ENCODE measurements around the gene MAP1LC3B.

The MAP1LC3B gene

GRCh38 chr16:87345726-87346424 is 46.3 kb upstream of the MAP1LC3B start:
- no peak for DNase-seq (ENCODE audit: extremely low read depth, low read depth)
- TF ChIP-seq, protein P1, sequence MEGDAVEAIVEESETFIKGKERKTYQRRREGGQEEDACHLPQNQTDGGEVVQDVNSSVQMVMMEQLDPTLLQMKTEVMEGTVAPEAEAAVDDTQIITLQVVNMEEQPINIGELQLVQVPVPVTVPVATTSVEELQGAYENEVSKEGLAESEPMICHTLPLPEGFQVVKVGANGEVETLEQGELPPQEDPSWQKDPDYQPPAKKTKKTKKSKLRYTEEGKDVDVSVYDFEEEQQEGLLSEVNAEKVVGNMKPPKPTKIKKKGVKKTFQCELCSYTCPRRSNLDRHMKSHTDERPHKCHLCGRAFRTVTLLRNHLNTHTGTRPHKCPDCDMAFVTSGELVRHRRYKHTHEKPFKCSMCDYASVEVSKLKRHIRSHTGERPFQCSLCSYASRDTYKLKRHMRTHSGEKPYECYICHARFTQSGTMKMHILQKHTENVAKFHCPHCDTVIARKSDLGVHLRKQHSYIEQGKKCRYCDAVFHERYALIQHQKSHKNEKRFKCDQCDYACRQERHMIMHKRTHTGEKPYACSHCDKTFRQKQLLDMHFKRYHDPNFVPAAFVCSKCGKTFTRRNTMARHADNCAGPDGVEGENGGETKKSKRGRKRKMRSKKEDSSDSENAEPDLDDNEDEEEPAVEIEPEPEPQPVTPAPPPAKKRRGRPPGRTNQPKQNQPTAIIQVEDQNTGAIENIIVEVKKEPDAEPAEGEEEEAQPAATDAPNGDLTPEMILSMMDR (IDR thresholded peaks at IDR 0.05; ENCODE audit: low read depth, low read length) = no peak

DNA sequence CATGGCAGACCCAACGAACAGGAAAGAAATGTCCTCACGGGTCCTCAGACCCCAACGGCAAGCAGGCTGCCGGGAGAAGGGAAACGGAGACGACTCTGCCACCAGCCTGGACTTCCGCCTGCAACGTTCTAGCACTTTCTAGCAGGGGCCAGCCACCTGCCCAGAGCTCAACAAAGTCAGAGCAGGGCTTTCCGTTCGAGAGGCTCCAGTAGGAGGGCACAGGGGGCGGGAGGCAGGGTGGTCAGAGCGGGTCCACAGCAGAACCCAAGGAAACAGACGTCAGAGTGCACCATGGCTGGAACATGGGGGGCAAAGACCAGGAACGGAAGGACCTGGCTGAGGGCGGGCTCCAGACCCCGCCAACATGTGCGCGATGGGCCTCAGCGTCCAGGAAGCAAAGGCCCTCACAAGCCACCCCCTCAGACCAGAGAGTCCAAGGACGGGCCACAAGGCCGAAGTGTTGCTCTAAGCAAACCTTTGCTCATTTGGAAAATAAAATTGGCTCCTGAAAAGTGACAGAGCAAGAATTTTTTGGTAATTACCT is 45.5 kb upstream of the MAP1LC3B start:
- TF ChIP-seq, protein P1 (IDR thresholded peaks at IDR 0.05; ENCODE audit: low read depth, low read length) = no peak
- no peak for DNase-seq (ENCODE audit: extremely low read depth, low read depth)

GRCh38 chr16:87347932-87348615 is 44.1 kb upstream of the MAP1LC3B start:
- TF ChIP-seq, protein P1 (IDR thresholded peaks at IDR 0.05; ENCODE audit: low read depth, low read length) = no peak
- DNase-seq (ENCODE audit: extremely low read depth, low read depth) = no peak

DNA sequence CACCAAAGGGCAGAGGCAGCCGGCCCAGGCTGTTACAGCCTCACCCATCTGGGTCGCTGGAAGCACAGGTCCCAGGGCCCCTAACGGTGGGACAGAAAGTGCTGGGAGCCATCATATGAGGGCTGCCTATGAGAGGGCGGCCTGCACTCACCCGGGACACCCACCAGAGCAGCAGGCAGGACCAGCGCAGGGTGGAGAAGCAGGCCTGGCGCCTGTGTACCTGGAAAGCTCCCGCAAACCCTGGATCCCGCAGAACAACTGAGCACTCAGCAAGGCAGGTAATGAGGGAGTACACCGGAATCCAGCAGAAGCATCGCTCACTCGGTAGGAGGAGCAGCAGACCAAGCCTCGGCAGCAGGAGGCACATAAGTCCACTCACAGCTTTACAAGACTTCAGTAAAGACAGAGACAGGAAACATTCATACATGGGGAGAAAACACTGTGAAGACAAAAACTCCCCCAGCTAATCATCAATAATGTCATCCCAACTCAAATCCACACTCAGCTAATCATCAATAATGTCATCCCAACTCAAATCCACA is 43.4 kb upstream of the MAP1LC3B start:
- TF ChIP-seq, protein P1 (IDR thresholded peaks at IDR 0.05; ENCODE audit: low read depth, low read length) = no peak
- DNase-seq (ENCODE audit: extremely low read depth, low read depth) = no peak

DNA sequence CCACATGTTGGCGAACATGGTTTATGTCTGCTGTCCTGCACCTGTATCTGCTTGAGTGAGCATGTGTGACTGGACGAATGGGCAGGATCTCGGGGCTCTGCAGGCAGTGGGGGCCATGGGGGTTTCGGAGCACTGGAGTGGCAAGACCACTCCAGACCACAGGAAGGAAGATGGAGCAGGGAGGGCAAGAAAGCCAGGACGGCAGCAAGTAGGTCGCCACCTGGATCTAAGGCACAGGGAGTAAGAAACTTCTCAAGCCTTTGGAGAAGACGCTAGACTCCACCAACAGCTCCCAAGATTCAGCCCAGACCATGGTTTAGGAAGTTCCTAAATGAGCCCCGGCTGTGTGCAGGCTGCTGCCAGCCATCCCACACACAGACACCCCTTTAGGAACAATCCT is 42.1 kb upstream of the MAP1LC3B start:
- DNase-seq (ENCODE audit: extremely low read depth, low read depth) = no peak
- TF ChIP-seq, protein P1 (IDR thresholded peaks at IDR 0.05; ENCODE audit: low read depth, low read length) = no peak

- TF ChIP-seq, protein P1 (IDR thresholded peaks at IDR 0.05; ENCODE audit: low read depth, low read length) = no peak
- DNase-seq (ENCODE audit: extremely low read depth, low read depth) = peak; percentile 11
Observed at GRCh38 chr16:87350681-87351319, 41.3 kb upstream of the MAP1LC3B start.

All from AG09319 (cell line).